Tibial nerve (tissue), 4 donors: ENCODE results near the gene VIPR2. TPM values are rescaled to one million over a fixed set of nuclear protein-coding genes. Genes with fewer than 3 reads are reported as not detected.

Source experiments
- DNase-seq, 2 donors: peaks; one replicate each; pipeline ENCODE4 v3.0.0-alpha.2; 2019; ENCODE audit warnings: low spot score in 2 of 2
- H3K27ac ChIP-seq, 4 donors: fragments of 200-600 bp; sonication (generic) in 3 of 4; one replicate each; pipeline ENCODE4 v1.5.1; 2017 to 2019; ENCODE audit warnings: mild to moderate bottlenecking in 1 of 4
- H3K27me3 ChIP-seq, 2 donors: fragments of 200-600 bp; sonication (generic) in 1 of 2; one replicate each; pipeline versions ENCODE4 v1.5.1 to v1.6.0; 2017 to 2019
- H3K36me3 ChIP-seq, 3 donors: fragments of 200-600 bp; sonication (generic); one replicate each; pipeline ENCODE4 v1.5.1; 2018 to 2019
- H3K4me1 ChIP-seq, 4 donors: fragments of 200-600 bp; sonication (generic) in 3 of 4; one replicate each; pipeline ENCODE4 v1.5.1; 2017 to 2019
- H3K4me3 ChIP-seq, 4 donors: fragments of 200-600 bp; sonication (generic) in 3 of 4; one replicate each; pipeline ENCODE4 v1.5.1; 2017 to 2019; ENCODE audit warnings: mild to moderate bottlenecking in 1 of 4, moderate library complexity in 1 of 4
- H3K9me3 ChIP-seq, 4 donors: fragments of 200-600 bp; sonication (generic) in 3 of 4; one replicate each; pipeline ENCODE4 v1.5.1; 2017 to 2019
- EP300 ChIP-seq, 2 donors: sonication (generic); formaldehyde crosslinking; IDR thresholded peaks; one replicate each; pipeline ENCODE4 v1.6.1; 2017; ENCODE audit warnings: antibody characterized with exemption in 2 of 2, mild to moderate bottlenecking in 1 of 2
- POLR2A ChIP-seq, 2 donors: fragments of 450-650 bp; IDR thresholded peaks; one replicate each; pipeline ENCODE4 v1.6.1; 2017; ENCODE audit warnings: antibody characterized with exemption in 2 of 2, mild to moderate bottlenecking in 2 of 2, moderate library complexity in 2 of 2
- WGBS, 2 donors: methylation state at CpG; one replicate each; pipeline ENCODE4 v1.1.5; 2018; 5-methylcytosine and 5-hydroxymethylcytosine counted together
- total RNA-seq, 4 donors: library from RNA; depleted of rRNA; stranded (reverse); fragments of >200 nt; gene quantifications; one replicate each; pipeline ENCODE4 v1.1.0, GENCODE V29; 2016
- TF ChIP-seq, protein P1 (sequence below), 5 experiments: fragments of 200-600 bp in 3 of 5; fragments of 450-650 bp in 2 of 5; sonication (generic) in 3 of 5; IDR thresholded peaks; one replicate each; pipeline ENCODE4 v1.5.1; 2016 to 2019; ENCODE audit warnings: antibody characterized with exemption in 5 of 5, mild to moderate bottlenecking in 3 of 5, moderate library complexity in 2 of 5

The VIPR2 gene
- total RNA-seq, 4 donors from 2014 or later = 0.22 to 3.6 (median 2.9) TPM

DNA sequence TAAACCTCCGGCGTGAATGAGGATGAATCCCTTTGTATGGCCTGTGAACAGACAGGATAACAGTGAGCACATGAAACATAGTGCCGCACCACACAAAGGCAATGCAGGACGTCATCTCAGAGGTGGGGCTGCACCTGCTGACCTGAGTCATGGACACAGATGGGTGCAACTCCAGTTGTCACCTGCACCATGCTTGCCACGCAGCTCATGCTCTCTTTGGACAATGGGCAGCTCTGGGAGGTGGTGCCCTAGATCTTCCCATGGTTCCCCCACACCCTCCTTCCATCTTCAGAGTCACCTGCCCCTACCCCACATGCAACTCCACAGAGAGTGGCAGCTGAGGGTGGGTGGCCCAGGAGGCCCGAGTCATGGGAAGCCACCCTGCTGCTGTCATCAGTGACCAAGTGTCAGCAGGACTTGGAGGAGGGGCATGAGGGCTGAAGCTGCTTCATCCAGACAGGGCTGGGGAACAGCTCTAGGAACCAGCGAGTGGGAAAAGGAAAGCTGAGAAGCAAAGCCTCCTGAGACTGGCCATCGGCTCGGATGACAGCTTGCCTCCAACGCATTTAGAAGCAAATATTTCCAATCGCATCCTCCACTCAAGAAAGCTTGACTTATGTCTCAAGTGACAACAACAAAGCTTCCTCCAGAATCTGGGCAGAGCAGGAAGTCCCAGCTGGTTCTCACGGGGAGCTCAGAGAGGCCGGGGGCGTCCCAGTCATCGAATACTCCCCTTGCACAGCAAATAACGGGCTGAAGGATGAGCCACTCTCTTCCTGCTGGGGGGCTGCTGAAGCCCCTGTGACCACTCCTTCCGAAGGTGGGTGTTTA lies 27.1 kb downstream of the VIPR2 start:
- H3K4me3 ChIP-seq = no peak overlapping the region
- no peak for TF ChIP-seq EP300 (IDR thresholded peaks at IDR 0.05)
- TF ChIP-seq, protein P1, sequence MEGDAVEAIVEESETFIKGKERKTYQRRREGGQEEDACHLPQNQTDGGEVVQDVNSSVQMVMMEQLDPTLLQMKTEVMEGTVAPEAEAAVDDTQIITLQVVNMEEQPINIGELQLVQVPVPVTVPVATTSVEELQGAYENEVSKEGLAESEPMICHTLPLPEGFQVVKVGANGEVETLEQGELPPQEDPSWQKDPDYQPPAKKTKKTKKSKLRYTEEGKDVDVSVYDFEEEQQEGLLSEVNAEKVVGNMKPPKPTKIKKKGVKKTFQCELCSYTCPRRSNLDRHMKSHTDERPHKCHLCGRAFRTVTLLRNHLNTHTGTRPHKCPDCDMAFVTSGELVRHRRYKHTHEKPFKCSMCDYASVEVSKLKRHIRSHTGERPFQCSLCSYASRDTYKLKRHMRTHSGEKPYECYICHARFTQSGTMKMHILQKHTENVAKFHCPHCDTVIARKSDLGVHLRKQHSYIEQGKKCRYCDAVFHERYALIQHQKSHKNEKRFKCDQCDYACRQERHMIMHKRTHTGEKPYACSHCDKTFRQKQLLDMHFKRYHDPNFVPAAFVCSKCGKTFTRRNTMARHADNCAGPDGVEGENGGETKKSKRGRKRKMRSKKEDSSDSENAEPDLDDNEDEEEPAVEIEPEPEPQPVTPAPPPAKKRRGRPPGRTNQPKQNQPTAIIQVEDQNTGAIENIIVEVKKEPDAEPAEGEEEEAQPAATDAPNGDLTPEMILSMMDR (IDR thresholded peaks at IDR 0.05) = no peak
- no peaks in the 10 kb centered on the region for H3K9me3 ChIP-seq
- no peaks in the 10 kb centered on the region for H3K36me3 ChIP-seq
- peaks cover 0 to 13% of the 10 kb centered on the region in 2 donors for H3K27me3 ChIP-seq
- no peak for DNase-seq
- no peaks in the 10 kb centered on the region for H3K4me1 ChIP-seq
- no peak overlapping the region for H3K27ac ChIP-seq
- 62 to 69% methylated on average over 11 to 16 of the region's 17 CpGs for WGBS, 2 donors

DNA sequence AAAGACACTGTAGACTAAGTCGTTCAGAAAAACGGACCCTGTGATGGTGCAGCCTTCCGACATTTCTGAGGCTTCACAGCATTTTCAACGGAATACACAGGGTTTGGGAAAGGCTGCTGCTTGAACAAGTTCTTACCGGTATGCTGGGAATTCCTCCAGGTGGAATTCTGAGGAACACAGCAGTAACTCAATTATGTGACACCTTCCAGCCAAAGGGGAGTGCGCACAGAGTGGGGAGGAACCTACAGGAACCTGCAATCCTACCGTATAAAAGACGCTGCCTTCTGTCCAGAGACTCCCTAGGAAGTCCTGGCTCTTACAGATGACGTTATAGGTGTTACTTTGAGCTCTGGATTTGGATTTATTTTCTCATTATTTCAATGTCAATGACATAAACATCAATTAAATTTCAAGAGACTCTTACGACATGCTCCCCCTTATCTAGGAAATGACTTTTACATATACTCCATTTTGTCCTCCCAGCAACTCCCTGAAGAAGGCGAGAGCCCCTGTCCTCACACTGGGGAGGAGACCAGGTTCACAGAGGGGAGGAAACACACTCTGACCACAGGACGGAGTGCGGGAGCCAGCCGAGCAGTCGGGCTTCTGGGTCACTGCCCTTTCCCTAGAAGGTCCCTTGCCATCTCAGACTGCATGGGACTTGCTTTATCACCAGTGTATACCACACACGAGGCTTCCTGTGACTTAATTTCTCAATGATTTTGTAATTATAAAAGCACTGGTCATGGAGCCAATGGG lies 27.9 kb downstream of the VIPR2 start:
- DNase-seq = no peak
- Histone ChIP-seq H3K4me3 (no peak overlapping the region), H3K4me1 (no peaks in the 10 kb centered on the region), H3K27ac (no peak overlapping the region), H3K36me3 (no peaks in the 10 kb centered on the region), H3K9me3 (no peaks in the 10 kb centered on the region), H3K27me3 (peaks cover 0 to 17% of the 10 kb centered on the region in 2 donors)
- TF ChIP-seq, protein P1 (IDR thresholded peaks at IDR 0.05) = no peak
- TF ChIP-seq EP300 (IDR thresholded peaks at IDR 0.05) (no peak), POLR2A (IDR thresholded peaks at IDR 0.05) (no peak)
- WGBS, 2 donors = 77 to 90% methylated on average over 16 of the region's 16 CpGs

DNA sequence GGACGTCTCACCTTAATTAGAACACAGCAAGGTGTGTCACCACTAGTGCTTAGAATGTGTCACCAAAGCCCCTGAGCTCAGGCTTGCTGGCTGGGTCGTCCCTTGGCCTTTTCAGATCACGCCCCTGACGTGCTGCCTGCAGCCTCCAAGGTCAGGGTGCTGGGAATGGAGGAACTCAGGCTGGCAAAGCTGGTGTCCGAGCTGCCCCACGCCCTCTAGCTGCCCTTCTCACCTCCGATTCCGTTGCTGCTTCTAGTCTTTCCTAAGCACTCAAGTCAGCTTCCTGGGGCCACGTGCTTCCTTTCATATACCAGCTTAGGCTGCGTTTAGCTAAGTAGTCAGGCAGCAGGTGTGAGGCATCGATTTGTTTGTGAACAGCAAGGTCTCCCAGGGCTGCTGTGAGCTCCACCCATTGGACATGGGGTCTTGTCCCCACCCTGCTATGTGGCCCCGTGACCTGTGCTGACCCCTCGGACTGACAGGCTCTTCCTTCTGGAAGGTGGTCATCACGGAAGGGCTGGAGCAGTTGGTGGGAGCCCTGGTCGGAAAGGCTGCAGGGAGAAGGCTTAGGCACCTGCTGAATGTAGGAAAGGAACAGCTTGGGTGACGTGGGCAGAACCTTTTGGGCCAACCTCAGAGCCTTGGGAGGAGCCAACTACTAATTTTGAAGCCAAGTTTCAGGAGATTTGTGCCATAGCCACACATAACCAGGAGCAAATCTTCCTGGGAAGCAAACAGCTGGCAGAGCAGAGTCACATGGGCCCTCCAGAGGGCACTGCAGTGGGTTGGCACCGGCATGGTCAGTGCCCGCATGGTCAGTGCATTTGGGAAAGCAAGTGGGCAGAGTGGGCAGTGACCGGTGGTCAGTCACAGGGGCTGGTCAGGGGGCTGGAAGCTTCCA lies 28.8 kb downstream of the VIPR2 start:
- H3K4me3 ChIP-seq = no peak overlapping the region
- WGBS, 2 donors = 72 to 78% methylated on average over 19 of the region's 19 CpGs
- TF ChIP-seq POLR2A (IDR thresholded peaks at IDR 0.05) = no peak
- no peak for TF ChIP-seq EP300 (IDR thresholded peaks at IDR 0.05)
- TF ChIP-seq, protein P1 (IDR thresholded peaks at IDR 0.05) = no peak
- no peak overlapping the region for H3K27ac ChIP-seq
- peaks cover 0 to 17% of the 10 kb centered on the region in 2 donors for H3K27me3 ChIP-seq
- no peaks in the 10 kb centered on the region for H3K36me3 ChIP-seq
- H3K4me1 ChIP-seq = no peaks in the 10 kb centered on the region
- DNase-seq = no peak
- H3K9me3 ChIP-seq = no peaks in the 10 kb centered on the region

DNA sequence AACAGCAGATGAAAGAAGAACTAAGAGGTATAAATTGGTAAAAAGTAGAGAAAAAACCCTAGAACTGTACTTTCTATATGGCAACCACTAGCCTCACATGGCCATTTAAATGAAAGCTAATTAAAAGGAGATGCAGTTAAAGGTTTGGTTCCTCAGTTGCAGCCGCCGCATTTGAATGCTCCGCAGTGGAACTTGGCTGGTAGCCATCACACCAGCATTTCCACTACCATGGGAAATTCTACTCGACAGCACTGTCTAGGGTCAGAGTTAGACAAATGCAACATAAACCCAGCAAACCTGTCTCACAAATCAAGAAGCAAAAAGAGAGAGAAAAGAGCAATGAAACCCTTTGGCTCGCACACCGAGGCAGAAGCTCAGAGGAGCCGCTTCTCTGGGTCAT lies 29.7 kb downstream of the VIPR2 start:
- no peak overlapping the region for H3K27ac ChIP-seq
- DNase-seq = no peak
- no peak overlapping the region for H3K4me3 ChIP-seq
- TF ChIP-seq, protein P1 (IDR thresholded peaks at IDR 0.05) = no peak
- no peak for TF ChIP-seq POLR2A (IDR thresholded peaks at IDR 0.05)
- TF ChIP-seq EP300 (IDR thresholded peaks at IDR 0.05) = no peak
- H3K27me3 ChIP-seq = peaks cover 0 to 17% of the 10 kb centered on the region in 2 donors
- no peaks in the 10 kb centered on the region for H3K4me1 ChIP-seq
- H3K9me3 ChIP-seq = no peaks in the 10 kb centered on the region
- 55 to 58% methylated on average over 7 of the region's 7 CpGs for WGBS, 2 donors
- H3K36me3 ChIP-seq = no peaks in the 10 kb centered on the region
